ENCODE data around the gene CYSRT1.
A peak's percentile ranks its signal among the peaks of the same experiment; 100 is the strongest.

CYSRT1 gene

DNA sequence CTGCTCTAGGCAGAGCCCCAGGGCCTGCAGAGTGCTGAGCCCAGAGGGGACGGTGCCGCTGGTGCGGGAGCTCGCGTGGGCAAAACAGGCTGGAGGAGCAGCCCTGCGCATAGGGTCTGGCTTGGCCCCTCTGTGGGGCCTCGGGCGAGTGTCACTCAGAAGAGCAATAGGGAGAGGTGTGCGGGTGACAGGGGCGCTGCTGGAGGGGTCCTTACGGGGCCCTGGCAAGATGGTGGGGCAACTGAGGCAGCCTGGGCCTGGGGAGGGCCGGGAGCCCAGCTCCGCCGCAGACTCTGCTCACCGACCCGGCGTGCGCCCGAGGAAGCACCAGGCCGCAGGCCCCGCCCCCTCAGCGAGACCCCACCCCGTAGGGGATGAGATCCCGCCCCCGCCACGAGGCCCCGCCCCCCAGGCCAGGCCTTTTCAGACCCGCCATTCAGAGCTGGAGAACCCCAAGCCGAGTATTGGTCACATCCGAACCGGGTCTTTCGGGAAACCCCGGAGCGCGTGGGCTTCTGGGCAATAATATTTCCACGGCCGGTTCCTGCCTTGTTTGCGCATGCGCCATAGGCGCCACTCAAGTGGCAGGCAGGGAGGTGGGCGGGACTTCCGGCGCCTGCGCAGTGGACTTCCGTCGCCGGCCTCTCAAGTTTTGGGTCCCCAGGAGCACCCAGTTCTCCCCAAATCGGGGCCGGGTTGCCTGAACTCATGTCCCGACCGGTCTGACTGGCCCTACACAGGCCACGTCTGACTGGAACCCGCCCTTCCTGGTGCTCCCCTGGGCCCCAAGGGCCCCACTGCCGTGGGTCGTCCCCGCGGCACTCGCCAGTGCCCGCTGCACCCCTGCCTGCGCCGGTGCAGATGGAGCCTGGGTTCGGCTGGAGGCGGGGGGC is 1.6 kb upstream of the CYSRT1 start:
- DNase-seq (ENCODE audit: low spot score), result peak; percentile 99

DNA sequence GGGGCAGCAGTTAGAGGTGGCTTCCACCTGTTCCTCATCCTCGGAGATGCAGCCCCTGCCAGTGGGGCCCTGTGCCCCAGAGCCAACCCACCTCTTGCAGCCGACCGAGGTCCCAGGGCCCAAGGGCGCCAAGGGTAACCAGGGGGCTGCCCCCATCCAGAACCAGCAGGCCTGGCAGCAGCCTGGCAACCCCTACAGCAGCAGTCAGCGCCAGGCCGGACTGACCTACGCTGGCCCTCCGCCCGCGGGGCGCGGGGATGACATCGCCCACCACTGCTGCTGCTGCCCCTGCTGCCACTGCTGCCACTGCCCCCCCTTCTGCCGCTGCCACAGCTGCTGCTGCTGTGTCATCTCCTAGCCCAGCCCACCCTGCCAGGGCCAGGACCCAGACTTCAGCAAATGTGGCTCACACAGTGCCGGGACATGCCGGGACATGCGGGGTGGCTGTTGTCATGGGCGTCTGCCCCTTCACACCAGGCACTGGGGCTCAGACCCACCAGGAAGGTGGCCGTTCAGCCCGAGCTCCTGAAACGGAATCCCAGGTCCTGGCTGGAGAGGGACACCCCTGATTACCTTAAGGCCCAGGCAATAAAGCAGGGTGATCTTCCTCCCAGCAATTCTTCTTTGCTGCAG is 841 bp downstream of the CYSRT1 start:
- no peak for DNase-seq (ENCODE audit: low spot score)

DNA sequence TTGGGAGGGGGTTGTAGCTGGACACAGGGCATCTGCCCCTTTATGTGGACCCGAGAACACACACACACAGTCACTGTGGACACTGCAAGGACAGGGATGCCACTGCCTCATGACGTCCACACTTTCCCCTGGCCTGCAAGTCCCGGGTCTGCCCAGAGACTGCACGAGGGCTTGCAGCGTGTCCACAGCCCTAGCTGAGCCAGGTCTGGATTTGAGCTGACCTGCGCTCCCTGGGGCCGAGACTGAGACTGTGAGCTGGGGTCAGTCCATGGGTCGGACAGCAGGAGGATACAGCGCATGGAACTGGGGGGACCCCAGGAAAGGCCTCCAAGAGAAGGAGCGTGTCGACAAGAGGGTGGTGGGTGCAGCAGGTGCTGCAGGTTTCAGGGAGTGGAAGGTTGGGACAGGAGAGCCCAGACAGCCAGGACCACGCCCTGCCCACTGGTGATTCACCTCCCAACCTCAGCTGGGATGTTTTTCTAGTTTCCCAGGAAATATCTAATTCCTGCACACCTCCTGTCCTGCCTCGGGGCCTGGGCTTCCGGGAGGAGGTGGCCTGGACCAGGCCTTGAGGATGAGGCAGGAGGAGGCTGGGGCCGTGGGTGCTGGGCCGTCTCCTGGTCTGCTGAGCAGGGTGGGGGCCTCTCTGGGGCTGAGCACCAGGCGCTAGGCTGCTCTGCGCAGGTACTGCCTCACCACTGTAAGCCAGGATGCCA is 1.5 kb downstream of the CYSRT1 start:
- DNase-seq (ENCODE audit: low spot score), result no peak

DNA sequence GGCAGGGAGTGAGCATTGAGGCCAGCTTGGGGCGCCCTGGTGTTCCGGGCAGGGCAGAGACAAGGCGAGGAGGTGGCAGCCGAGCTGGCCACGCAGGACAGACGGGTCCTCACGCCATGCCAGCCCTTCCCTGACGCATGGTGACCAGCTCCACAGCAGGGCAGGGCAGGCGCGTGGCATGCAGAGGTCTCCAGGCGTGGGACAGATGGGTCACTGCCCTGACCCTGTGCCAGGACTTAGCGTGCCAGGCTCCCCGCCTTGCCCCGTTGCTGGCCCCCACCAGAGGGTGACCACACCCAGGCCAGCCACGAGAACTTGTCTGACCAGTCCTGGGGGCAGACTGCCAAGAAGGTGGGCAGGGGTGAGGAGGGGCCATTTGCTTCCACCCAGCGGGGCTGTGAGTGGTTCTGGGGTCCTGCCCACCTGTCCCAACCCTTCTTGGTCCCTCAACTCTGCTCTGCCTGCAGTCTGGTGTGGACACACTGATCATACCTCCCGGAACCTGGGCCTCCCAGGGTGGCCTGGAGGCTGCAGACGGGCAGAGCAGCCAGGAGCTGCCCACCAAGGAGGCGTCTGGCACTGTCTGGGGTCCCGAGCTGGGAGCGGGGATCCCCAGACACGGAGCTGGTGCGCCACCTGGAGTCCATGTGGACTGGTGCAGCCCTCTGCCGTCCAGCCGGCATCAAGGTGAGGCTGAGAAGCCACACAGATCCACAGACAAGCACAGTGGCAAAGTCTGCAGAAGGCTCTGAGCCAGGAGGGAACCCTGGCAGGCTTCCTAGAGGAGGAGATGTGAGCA is 2.3 kb downstream of the CYSRT1 start, which contains the start of gene RNF224:
RNF224 (plus strand) TSS at position 449 of the 799 bp plus-strand sequence. CDS start 834 bp downstream, outside the sequence.
- DNase-seq (ENCODE audit: low spot score), result peak; percentile 84

DNA sequence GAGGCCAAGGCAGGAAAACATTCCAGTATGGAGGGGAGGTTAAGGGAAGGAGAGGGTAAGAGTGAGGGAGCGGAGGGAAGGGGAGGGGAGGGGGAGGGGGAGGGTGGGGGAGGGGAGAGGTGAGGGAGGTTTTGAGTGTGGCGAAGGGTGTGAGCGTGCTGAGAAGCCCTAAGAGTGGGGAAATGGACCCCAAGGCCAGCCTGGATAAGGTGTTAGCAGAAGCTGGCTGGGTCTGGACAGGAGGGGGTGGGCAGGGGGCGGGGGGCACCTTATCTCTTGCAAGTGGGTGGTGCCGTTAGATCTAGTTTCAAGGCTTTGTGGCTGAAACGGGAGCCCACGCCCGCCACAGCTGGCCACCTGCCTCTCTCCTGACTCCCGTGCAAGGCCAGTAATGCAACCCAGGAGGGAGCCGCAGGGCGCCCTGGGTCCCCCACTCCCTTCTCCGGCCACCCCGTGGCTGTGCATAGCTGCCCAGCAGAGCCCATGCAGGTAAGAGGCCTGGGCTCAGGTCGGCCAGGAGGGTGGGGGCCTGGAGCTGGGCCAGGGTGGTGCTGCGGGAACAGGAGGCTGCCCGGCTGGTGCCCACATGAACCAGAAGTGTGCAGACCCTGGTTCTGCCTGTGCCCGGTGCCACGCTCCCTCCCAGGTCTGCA is 3.0 kb downstream of the CYSRT1 start:
- DNase-seq (ENCODE audit: low spot score), result no peak

DNA sequence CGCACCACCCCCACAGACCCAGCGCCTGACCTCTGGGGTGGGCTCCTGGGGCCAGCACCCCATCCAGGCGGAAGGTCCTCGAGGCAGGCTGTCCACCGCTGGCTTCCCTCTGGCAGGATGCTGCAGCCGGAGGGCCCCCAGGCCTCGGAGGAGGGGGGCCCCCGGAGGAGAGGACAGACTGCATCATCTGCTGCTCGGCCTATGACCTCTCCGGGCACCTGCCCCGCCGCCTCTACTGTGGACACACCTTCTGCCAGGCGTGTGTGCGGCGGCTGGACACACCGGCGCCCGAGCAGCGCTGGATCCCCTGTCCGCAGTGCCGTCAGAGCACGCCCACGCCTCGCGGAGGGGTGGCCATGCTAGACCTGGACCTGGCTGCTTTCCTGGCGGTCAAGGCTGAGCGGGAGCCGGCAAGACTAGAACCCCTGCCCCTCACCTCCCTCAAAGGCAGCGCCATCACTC is 3.6 kb downstream of the CYSRT1 start:
- DNase-seq (ENCODE audit: low spot score), result no peak

DNA sequence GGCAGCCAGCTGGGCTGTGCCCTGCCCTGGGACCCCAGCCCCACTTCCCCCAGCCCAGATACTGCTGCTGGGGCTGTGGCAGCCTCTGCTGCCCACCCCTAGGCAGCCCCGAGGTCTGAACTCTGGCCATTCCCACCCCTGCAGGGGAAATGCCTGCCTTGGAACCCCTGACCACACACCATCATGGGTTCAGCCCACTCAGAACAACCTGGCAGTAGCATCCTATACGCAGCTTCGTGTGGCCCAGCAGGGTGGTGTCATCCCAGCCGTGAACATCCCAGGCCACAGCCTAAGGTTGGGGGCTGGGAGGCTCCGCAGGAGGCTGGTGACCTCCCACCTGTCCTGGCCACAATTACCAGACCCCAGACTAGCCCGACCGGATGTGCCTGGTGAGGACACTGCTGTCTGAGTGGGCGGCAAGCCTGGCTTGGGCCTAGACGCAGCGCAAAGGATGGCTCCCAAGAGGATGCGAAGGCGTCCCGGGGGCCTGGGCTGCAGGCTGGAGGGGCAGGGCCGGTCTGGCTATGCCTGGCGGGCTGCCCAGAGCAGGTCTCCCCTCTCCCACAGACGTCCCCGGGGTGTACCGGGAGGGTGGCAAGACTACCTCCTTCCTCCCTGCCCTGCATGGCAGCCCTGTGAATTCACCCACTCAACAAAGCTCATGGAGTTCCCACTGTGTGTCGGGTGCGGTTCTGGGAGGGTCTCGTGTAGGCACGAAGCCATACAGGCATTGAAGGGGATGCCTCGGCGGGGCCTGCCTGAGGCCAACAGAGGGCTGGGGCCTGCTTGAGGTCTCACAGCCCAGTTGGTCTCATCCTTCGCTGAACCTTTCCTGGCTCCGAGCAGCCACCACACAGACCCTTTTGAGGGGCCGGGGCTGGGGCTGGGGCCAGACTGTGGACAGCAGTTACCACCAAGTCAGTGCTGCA is 4.3 kb downstream of the CYSRT1 start:
- DNase-seq (ENCODE audit: low spot score), result no peak

DNA sequence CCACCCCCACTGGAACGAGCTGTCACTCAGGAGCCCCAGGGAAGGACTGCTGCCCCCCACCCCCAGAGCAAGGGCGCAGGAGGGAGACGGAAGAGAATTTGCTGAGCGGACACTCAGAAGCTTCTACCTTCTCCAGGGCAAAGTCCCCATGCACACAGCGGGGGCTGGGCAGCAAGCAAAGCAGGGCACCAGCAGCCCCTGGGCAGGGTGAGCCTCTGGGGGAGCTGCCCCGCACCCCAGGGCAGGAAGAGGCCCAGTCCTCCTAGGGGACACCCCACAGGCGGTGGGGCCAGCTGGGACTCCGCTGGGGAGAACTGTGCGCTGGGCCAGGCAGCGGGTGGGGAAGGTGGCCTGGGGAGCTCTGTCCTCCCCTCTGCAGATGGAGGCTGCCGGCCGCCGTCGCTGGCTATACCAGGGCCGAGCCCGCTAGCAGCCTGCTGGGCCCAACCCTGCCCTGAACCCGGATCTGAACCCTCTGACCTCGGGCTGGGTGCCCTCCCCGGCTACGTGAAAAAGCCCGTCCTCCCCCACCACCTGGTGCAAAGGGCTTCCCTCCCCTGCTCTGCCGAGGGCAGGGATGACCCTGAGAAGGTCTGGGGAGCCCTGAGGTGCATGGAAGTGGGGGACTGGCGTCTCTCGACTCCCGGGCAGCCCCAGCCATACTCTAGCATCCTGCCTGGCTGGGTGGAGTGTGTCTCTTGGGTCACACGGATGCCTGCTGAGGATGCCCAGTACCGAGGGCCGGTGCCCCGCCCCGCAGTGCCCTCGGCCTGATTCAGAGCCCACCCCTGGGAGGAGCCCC is 5.1 kb downstream of the CYSRT1 start:
- DNase-seq (ENCODE audit: low spot score), result no peak

DNA sequence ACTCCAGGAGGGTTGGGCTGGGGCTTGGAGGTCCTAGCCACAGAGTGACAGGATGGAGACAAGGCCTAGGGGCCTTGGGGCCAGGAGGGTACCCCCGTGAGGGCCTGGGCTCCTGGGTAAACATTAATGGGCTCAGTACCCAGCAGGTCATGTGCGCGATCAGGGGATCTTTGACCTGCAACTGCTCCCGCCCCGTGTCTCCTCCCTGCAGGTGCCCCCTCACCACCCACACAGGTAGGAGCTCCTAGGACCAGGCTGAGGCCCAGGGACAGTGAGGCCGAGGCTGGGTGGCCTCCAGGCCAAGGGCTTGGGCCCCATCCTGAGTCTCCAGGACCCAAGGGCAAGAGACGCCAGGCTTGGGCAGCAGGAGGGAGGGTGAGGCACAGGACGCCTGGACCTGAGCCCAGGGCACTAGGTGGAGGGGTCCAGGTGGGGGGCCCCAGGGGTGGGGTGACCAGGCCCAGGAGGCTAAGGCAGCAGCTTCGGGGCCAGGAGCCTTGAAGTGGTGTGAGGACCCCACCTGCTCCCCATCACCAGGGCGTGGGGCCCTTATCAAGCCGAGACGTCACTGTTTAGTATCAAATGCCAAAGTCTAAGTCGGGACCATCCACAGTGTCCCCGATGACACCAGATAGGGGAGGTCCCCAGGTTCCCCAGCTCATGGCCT is 5.9 kb downstream of the CYSRT1 start, which contains the start of gene SLC34A3:
SLC34A3 (plus strand) TSS at position 197 of the 667 bp plus-strand sequence. CDS start 802 bp downstream, outside the sequence.
- no peak for DNase-seq (ENCODE audit: low spot score)

DNA sequence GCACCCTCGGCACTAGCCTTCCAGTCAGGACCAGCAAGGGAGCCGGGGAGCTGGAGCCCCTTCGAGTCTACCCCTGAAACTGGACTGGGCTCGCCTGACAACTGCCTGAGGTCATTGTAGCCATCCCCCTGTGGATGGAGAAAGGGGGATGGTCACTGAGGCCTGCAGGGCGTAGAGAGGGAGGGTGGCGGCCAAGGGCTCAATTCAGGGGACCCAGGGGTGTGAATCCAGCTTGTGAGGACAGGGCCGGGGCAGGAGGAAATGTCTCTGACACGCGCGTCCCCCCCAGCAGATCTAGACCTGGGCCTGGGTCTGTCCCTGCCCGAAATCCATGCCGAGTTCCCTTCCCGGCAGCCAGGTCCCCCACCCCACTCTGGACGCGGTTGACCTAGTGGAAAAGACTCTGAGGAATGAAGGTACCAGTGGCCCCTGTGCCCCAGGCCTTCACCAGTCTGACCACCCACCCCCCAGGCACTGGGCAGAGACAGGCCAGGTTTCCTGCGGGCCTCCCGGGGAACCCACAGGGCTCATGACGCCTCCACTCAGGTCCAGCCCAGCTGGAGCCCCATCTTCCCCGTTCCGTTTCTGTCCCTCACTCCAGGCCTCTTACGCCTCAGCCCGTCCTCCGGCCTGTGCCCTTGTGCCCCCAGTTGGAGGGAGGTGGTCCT is 6.5 kb downstream of the CYSRT1 start:
- no peak for DNase-seq (ENCODE audit: low spot score)

DNA sequence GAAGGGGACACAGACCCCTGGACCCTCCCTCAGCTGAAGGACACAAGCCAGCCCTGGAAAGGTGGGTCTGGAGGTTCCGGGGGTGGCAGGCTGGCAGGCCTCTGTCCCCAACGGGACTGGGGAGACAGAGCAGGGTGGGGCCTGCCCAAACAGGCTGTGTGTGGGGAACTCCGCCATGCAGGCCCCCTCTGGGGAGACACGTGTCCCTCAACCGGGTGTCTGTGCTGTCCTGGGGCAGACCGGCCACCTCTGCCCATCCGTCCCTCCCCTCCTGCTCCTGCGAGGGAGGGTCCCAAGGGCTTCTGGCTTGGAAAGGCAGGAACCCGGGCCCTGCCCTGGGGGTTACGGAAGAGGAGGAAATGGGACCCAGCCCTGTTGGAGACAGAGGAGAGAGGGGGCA is 7.1 kb downstream of the CYSRT1 start:
- DNase-seq (ENCODE audit: low spot score), result no peak

DNA sequence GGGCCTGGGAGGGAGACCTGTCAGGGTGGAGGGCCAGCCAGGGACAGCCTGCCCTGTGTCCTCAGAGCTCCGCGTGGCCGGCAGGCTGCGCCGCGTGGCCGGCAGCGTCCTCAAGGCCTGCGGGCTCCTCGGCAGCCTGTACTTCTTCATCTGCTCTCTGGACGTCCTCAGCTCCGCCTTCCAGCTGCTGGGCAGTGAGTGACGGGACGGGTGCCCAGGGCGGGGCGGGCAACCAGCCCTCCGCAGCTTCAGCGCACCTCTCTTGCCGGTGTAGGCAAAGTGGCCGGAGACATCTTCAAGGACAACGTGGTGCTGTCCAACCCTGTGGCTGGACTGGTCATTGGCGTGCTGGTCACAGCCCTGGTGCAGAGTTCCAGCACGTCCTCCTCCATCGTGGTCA is 7.5 kb downstream of the CYSRT1 start:
- DNase-seq (ENCODE audit: low spot score), result no peak

DNA sequence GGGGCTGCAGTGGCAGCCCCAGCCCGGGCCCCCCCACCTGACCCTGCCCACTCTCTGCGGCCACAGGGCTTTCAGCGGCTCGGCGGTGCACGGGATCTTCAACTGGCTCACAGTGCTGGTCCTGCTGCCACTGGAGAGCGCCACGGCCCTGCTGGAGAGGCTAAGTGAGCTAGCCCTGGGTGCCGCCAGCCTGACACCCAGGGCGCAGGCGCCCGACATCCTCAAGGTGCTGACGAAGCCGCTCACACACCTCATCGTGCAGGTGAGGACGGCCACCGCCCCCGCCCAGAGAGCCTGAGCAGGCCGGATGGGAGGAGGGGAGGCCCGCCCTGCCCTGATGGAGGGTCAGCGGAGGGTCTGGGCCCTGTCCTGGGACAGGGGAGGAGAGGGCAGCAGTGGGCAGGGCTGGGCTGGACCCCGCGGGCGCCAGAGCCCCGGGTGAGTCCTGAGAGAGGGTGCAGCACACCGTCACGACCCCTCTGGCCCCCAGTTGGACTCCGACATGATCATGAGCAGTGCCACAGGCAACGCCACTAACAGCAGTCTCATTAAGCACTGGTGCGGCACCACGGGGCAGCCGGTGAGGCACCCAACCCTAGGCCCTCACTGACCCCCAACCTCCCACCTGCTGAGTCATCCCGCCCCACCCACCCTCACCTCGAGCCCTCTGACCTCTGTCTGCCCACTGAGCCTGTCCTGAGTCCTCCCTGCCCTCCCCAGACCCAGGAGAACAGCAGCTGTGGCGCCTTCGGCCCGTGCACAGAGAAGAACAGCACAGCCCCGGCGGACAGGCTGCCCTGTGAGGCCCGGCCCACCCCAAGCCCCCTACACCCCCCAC is 8.4 kb downstream of the CYSRT1 start:
- DNase-seq (ENCODE audit: low spot score), result no peak

DNA sequence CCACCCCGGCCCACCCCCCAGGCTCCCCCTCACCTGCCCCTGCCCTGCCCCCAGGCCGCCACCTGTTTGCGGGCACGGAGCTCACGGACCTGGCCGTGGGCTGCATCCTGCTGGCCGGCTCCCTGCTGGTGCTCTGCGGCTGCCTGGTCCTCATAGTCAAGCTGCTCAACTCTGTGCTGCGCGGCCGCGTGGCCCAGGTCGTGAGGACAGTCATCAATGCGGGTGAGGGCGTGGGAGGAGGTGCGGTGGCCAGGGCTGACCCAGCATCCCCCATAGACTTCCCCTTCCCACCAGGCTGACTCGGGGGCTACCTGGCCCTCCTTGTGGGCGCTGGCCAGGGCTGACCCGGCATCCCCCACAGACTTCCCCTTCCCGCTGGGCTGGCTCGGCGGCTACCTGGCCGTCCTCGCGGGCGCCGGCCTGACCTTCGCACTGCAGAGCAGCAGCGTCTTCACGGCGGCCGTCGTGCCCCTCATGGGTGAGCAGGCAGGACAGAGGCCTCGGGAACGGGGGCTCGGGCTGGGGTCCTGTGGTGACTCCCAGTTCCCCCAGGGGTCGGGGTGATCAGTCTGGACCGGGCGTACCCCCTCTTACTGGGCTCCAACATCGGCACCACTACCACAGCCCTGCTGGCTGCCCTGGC is 9.2 kb downstream of the CYSRT1 start:
- no peak for DNase-seq (ENCODE audit: low spot score)

DNA sequence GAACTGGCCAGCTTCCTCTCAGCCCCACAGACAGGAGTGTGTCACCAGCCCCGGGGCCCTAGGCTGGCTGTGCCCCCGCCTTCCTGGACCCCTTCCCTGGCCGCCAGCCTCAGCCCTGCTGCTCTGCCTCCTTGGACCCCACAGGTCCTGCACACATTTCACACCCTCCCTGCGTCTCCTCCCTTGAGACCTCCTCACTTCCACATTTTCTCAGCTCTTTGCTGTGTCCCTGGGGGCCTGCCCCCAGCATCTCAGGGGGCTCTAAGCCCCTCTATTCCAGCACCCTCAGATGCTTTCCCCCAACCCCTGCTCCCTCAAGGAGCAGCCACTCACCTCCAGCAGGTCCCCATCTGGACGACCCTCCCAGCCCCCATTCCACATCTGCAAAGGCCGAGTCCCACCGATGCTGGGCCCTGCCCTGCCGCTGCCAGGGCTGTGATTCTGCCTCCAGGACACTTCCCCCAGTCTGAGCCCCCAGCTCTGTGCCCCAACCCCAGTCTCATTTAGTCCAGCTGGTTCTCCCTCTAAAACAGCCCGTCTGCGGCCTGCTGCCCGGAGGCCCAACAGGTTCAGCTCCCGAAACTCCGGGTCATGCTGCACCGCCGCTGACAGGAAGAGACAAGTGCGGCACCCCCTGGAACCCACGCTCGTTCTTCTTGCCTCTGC is 9.9 kb downstream of the CYSRT1 start:
- no peak for DNase-seq (ENCODE audit: low spot score)
